ENCODE measurements around the gene LGALS1. TPM values are rescaled to one million over a fixed set of nuclear protein-coding genes. Genes with fewer than 3 reads are reported as not detected.

LGALS1 gene
- total and polyA plus RNA-seq, 9 of the 15 experiments (the other 6 are each of a cell fraction or from before 2014, with no cell fraction given): 160 to 800 (median 330) TPM

DNA sequence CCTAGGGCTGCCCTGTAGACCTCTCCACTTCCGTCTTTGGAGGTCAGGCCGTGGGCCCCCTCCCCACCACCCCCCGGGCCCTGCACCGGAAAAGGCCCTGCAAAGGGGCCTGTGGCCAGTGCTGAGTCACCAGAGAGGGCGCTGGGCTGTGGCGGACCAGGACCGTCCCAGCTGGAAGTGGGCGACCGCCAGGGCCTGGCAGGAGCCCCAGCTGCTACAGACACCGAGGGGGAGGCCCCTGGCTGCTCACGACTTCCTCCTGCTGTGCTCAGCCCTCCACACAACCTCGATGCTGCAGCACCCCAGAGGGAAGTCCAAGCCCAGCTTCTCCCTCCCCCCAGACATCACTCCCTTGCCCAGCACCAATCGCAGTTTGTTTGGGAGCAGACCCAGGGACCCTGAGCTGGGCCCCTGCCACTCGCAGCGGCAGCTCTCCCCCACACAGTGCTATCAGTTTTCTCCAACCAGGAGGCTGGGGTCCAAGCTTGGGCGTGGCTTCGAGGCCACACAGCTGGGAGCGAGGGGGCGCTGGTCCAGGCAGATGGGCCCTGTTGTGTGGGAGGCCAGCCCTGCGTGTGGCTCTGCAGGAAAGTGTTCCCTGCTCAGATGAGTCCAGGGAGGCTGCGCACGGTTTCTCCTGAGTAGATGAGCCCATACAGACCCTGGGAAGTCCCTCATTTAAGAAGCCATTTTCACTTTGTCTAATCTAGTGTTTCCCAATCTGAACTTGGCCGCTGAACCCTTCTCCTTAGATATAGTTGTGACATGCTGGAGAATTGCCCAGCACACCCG is 41.6 kb upstream of the LGALS1 start (continued):
- TF ChIP-seq, protein P1, sequence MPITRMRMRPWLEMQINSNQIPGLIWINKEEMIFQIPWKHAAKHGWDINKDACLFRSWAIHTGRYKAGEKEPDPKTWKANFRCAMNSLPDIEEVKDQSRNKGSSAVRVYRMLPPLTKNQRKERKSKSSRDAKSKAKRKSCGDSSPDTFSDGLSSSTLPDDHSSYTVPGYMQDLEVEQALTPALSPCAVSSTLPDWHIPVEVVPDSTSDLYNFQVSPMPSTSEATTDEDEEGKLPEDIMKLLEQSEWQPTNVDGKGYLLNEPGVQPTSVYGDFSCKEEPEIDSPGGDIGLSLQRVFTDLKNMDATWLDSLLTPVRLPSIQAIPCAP (CRISPR knock-in tag; IDR thresholded peaks at IDR 0.05; ENCODE audit: borderline replicate concordance): no peak
- TF ChIP-seq, protein P2, sequence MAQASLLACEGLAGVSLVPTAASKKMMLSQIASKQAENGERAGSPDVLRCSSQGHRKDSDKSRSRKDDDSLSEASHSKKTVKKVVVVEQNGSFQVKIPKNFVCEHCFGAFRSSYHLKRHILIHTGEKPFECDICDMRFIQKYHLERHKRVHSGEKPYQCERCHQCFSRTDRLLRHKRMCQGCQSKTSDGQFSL (CRISPR knock-in tag; IDR thresholded peaks at IDR 0.05): 0 out of 2 replicates have a peak, but pooled peaks have one; percentile 20
- TF ChIP-seq, protein P2 (tag; IDR thresholded peaks at IDR 0.05): no peak
- TF ChIP-seq GTF2F1 (IDR thresholded peaks at IDR 0.05; ENCODE audit: low read depth, low read length) (no peak), ZFP30 (CRISPR knock-in tag; IDR thresholded peaks at IDR 0.05; ENCODE audit: borderline replicate concordance) (no peak), ILK (tag; IDR thresholded peaks at IDR 0.05; ENCODE audit: borderline replicate concordance, low read depth) (no peak), TAL1 (IDR thresholded peaks at IDR 0.05) (peak; percentile 14; the same call in 1 of the 2 replicates), HIVEP1 (CRISPR knock-in tag; IDR thresholded peaks at IDR 0.05) (no peak), ZNF324 (CRISPR knock-in tag; IDR thresholded peaks at IDR 0.05) (no peak), BDP1 (IDR thresholded peaks at IDR 0.05; ENCODE audit: insufficient read depth, insufficient read length) (no peak), ZNF165 (CRISPR knock-in tag; IDR thresholded peaks at IDR 0.05; ENCODE audit: borderline replicate concordance) (no peak), CCAR2 (IDR thresholded peaks at IDR 0.05; ENCODE audit: low read depth, low read length) (no peak), SUPT5H (IDR thresholded peaks at IDR 0.05) (no peak; the same call in 1 of the 2 replicates), BCL6 (CRISPR knock-in tag; IDR thresholded peaks at IDR 0.05) (no peak)
- TF ChIP-seq, protein P3, sequence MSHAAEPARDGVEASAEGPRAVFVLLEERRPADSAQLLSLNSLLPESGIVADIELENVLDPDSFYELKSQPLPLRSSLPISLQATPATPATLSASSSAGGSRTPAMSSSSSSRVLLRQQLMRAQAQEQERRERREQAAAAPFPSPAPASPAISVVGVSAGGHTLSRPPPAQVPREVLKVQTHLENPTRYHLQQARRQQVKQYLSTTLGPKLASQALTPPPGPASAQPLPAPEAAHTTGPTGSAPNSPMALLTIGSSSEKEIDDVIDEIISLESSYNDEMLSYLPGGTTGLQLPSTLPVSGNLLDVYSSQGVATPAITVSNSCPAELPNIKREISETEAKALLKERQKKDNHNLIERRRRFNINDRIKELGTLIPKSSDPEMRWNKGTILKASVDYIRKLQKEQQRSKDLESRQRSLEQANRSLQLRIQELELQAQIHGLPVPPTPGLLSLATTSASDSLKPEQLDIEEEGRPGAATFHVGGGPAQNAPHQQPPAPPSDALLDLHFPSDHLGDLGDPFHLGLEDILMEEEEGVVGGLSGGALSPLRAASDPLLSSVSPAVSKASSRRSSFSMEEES (CRISPR knock-in tag; IDR thresholded peaks at IDR 0.05): no peak
- TF ChIP-seq, protein P4, sequence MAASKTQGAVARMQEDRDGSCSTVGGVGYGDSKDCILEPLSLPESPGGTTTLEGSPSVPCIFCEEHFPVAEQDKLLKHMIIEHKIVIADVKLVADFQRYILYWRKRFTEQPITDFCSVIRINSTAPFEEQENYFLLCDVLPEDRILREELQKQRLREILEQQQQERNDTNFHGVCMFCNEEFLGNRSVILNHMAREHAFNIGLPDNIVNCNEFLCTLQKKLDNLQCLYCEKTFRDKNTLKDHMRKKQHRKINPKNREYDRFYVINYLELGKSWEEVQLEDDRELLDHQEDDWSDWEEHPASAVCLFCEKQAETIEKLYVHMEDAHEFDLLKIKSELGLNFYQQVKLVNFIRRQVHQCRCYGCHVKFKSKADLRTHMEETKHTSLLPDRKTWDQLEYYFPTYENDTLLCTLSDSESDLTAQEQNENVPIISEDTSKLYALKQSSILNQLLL (CRISPR knock-in tag; IDR thresholded peaks at IDR 0.05; ENCODE audit: borderline replicate concordance): no peak
- TF ChIP-seq, protein P5, sequence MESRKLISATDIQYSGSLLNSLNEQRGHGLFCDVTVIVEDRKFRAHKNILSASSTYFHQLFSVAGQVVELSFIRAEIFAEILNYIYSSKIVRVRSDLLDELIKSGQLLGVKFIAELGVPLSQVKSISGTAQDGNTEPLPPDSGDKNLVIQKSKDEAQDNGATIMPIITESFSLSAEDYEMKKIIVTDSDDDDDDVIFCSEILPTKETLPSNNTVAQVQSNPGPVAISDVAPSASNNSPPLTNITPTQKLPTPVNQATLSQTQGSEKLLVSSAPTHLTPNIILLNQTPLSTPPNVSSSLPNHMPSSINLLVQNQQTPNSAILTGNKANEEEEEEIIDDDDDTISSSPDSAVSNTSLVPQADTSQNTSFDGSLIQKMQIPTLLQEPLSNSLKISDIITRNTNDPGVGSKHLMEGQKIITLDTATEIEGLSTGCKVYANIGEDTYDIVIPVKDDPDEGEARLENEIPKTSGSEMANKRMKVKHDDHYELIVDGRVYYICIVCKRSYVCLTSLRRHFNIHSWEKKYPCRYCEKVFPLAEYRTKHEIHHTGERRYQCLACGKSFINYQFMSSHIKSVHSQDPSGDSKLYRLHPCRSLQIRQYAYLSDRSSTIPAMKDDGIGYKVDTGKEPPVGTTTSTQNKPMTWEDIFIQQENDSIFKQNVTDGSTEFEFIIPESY (CRISPR knock-in tag; IDR thresholded peaks at IDR 0.05): no peak
- TF ChIP-seq, protein P6, sequence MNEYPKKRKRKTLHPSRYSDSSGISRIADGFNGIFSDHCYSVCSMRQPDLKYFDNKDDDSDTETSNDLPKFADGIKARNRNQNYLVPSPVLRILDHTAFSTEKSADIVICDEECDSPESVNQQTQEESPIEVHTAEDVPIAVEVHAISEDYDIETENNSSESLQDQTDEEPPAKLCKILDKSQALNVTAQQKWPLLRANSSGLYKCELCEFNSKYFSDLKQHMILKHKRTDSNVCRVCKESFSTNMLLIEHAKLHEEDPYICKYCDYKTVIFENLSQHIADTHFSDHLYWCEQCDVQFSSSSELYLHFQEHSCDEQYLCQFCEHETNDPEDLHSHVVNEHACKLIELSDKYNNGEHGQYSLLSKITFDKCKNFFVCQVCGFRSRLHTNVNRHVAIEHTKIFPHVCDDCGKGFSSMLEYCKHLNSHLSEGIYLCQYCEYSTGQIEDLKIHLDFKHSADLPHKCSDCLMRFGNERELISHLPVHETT (CRISPR knock-in tag; conservative IDR thresholded peaks at IDR 0.05 in 1 of 2, IDR thresholded peaks at IDR 0.05 in 1 of 2): no peak

All from K562 (cell line).